NCI-H748 (cell line): ENCODE measurements around the gene CNNM4.

Experiments
- DNase-seq: peaks from one replicate; lab custom pipeline; 2025; ENCODE audit not compliant: unreplicated experiment; lab: John Stamatoyannopoulos, UW

Gene CNNM4

DNA sequence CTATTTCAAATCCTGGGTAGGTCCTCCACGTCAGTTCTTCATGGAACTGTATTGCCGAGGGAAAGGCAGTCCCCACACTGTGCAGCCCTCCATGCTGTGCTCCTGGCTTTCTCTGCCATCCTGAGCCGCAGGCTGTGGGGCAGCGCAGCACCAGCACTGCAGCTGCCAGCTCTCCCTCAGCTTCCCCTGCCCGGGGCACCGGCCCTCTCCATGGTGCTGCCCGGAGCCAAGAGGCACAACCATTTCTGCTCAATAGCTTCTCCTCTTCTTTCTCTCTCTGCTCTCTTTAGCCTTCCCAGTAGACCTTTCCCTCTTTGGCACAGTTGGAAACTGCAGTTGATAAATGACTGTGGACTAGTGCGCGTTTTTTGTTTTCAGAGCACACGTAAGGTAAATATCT lies 71.0 kb downstream of the CNNM4 start:
- no peak for DNase-seq

DNA sequence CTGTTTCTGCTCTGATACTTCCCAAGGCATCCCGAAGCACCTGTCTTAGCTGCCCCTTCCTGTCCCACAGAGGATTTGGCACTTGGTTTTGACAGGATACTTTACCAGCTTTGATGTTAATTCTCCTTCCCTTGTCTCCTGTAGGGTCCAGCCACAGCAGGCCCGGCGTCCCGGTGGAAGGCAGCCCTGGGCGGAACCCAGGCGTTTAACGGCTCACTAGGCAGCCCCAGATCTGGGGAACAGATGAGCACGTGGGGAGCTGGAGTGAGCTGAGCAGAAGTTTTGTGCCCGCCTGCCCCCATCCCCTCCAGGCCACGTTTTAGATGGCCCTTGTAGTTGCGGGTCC lies 71.7 kb downstream of the CNNM4 start:
- DNase-seq, result no peak

DNA sequence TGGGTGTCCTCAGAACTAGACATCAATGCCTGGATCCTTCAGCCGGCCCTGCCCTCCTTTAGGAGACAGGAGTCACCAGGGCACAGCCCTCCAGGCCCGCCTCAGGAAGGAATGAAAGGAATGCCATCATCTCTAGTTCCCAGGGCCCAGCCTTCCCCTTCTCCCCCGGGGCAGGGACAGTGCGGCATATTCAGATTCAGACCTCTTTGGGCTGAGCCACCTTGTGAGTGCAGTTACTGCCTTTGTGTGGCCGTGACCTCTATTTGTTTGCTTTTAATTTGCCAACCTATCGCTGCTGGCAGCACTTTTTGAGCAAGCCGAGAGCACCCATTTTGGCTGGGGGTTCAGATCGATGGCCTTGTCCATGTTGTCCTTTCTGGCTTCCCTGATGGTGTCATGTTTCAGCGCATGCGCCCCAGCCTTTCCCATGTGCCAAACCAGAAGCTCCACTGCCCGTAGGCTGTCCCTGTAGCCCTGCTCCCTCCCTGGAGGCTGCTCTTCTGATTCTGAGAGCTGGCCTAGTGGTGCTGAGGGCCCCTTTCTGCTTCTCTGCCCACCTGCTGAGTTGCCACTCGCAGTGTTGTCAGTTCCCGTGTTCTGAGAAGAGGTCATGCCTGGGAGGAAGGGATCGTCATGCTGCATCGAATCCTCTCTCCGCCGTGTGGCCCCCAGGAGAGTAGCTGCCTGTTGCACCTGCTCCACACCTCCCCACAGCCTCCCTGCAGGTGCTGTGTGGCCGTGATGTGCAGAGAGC lies 72.2 kb downstream of the CNNM4 start:
- peak; percentile 5 for DNase-seq

DNA sequence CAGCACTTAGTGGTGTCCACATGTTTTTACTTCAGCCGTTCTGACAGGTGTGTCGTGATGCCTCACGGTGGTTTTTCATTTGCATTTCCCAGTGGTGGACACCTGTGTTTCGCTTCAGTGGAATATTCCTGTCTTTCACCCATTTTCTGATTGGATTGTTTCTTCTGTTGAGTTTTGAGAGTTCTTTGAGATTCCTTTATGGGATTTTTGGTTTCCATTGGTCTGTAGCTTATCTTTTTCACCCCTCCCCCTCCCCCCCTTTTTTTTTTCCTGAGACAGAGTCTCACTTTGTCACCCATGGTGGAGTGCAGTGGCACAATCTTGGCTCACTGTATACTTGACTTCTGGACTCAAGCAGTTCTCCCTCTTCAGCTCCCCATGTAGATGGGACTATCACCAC lies 75.1 kb downstream of the CNNM4 start:
- DNase-seq, result no peak

DNA sequence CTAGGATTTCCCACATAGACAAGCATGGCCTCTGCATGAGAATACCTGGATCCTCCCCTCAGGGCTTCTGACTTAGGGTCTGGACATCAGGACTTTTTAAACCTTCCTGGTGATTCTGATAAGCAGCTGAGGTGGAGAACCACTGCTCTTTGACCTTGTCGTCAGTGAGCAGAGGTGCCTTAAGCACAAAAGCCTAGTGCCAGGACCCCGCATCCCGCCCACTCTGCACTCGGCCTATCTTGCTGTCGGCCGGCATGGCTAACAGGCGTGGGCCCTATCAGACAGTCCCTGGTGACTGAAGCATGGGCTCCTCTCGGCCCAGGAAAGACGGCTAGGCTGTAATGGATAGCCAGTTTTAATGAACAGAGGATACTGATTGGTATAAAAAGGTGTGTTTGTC lies 76.9 kb downstream of the CNNM4 start:
- no peak for DNase-seq

DNA sequence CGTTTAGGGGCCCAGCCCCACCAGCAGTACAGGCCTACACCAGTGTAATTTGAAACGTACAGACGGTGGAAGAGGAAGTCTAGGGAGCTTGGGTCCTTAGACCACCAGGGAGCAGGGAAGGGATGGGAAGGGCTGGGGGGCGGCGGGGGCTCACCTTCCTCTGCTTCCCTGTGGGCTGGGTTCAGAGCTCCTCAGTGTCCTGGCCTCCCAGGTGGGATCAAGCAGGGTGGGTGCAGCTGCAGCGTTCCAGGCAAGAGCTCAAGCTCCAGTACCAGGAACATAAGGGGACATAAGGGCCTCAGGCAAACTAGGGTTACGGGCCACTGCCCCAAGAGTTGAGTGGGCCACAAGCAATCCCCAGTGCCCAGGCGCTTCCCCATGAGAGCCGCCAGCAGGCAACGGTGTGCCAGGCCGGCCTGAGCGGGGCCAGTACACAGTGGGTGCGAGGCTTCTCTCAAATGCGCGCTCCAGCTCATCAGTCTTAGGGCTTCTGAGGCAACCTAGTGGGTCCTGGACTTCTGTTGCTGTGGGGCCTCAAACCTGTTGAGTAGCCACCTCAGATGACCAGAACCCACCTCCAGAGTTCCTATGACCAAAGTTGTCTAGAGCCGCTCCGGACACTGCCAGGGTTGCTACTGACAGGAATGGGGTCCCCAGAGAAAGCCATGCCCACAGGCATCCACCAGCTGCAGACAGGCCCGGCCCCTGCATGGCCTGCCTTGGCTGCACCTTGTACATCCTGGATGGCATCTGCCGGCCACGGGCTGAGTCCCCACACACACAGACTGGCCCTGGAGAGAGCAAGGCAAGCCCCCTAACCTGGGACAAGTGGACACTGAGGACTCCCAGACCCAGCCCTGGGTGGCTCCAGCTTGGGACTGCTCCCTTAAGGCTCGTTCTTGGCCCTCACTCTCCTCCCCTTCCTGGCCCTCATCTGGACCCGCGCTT lies 77.9 kb downstream of the CNNM4 start:
- DNase-seq, result no peak

DNA sequence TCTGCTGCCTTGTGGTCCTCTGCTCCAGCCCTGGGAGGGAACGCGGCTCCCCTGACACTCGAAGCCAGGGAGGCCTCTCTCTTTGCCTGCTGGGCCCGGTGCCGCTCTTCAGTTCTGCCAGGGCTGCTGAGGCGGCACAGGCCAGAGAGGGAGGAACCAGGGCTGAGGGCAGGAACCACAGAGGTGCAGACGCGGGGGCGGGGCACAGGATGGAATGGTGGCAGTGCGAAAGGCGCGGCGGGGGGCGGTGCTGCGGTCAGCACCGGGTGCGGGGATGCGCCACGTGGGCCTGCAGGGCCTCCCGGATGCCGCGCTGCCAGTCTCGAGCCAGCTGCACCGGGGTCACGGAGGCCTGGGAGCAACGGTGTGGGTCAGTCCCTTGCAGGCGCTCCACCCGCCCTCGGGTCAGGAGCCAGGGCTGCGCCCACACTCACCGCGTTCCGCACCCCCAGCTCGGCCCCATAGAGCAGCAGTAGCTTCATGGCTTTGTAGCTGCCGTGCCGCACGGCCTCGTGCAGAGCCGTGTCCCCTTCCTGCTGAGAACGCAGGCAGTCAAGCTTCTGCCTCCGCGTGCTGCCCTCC lies 78.7 kb downstream of the CNNM4 start:
- no peak for DNase-seq

DNA sequence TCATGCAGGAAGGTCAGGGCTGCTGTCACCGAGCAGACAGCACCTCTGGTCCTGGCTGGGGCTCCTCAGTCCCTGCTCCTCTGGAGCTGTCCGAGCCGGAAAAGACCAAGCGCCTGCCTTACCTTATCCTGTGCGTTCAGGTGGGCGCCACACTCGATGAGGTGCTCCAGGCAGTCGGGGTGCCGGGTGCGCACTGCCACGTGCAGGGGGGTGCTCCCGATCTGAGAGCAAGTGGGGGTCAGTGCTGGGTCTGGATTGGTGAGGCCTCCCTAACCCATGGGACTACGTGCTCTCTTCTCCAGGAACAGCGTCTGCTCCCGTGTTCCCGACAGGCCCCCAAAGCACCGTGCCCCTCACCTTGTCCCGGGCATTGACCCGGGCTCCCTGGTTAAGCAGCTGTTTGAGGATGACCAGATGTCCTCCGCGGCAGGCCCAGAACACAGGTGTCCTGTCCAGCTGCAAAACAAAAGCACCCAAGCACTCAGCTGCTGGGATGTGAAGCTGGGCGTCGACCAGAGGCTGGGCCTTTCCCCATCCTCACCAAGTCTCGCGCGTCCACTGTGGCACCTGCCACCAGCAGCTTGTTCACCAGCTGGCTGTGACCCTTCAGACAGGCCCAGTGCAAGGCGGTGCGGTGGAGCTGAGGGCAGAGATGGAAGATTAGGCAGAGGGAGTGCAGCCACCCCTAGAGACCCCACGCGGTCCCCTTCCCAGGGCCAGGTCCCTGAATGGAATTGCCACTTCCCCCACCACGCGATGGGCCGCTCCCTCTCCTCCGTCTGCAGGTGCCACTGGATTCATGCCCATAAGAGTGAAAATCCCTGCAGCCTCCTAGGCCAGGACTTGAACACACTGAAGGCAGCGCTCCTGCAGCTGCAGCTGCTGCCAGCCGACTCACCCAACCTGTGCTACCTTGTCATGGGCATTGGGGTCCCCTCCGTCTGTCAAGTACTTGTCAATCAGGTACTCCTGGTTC lies 79.5 kb downstream of the CNNM4 start:
- DNase-seq, result no peak

DNA sequence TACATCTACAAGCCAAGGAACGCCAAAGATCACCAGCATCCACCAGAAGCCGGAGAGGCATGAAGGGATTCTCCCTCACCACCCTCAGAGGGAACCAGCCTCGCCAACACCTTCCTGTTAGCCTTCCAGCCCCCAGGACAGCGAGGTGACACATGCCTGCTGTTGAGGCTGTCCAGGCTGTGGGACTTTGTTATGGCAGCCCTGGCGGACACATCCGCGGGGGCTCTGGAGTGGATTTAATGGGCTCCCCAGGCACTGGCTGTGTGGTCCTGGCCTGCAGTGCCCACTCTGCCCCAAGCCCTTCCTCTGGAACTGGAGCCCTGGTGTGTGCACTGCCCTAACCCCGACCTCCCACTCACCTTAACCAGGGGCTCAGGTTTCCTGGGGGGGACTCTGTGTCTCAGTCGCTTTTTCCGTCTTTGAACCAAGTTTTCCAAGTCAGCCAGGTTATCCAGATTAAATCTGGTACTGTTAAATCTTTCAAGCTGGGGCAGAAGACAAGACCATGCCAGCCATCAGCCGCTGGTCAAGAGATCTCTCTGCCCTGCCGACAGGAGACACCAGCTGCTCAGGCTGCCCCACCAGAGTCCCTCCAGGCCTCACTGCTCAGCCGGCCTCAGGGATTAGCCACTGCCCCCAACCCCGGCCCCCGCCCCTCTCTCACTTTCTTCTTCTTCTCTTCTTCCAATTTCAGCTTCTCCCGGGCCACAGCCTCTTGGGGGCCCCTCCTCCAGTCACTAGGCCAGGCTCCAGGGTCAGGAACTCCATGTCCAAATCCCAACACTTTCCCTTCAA lies 81.2 kb downstream of the CNNM4 start:
- DNase-seq, result no peak

DNA sequence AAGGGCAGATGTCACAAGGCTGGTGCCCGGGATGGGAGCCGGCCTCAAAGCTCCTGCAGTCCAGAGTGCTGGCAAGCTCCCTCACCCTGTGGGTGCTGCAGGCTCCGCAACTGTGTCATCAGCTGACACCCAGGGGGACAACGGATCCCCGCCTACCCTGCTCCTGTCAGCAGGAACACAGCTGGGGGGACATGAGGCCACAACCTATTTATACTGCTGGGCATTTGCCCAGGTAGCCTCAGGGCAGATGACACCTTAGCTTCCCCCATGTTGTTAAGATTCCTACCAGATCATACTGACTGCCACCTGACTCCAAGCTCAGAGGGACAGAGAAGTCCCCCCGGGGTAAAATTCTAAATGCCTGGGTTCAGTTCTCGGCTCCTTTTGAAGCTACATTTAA lies 81.9 kb downstream of the CNNM4 start:
- DNase-seq, result no peak

DNA sequence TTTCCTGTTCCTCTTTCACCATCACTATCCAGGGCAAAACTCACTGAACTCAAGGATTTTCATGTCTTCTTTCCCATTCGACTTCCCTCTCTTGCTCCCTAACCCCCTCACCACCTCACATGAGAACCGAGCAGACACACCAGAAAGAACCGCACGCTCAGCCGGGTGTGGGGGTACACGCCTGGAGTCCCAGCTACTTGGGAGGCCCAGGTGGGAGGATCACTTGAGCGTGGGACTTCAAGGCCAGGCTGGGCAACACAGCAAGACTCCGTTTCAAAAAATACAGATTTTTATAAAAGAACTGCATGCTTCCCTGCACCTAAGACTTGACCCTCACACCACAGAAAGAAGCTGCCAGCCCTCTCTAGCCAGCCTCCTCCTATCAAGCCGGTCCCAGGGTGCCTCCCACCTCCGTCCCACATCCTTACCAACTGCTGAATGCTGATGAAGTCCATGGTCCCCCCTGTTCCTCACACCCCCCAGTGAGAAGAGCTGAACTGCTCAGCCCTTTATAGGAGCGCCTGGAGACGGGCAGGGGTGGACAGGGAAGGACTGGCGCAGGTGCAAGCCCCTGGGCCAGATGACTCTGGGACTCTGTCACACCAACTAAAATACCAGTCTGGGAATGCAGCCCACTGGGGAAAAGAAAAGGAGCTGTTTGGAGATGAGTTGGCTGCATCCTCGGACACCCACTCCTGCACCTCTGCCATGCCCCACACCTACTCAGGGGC lies 83.0 kb downstream of the CNNM4 start, which contains the start of gene ANKRD23:
ANKRD23 (minus strand) TSS at position 484 of the 731 bp plus-strand sequence; CDS start at position 455, 29 bp downstream.
- DNase-seq, result no peak

DNA sequence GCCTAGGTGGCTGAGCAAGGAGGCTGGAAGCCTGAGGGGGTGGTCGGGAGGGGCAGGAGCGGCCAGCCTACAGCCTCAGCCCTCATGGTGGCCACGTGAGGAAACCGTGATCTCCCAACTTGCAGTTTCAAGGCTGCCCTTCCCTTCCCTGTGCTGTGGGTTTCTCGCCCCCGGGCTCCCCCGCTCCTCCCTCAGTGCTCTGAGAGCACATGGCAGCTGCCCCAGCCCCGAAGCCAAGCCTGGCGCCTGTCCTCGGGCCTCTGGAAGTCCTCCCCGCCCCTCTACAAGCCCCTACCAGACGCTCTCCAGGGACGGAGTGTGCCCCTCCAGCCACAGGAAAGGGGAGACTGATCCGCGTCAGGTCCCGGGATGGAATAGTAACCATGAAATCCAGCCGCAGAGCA lies 83.7 kb downstream of the CNNM4 start:
- DNase-seq, result no peak

DNA sequence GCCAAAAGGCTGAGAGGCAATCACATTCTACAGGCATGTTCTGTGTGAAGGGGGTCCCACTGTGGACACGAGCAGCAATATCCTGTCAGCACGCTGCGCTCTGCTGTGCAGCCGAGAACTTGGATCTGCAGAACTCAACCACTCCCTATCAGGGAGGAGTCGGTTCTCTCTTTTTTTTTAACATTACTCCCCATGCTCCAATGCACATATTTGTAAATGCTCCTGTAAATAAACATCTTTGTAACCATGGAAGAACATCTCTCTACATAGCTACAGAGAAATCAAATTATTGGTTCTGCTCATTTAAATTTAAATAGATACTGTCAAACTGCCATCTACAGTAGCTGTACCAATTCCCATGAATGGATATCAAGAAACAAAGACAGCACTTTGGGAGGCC lies 86.1 kb downstream of the CNNM4 start:
- DNase-seq, result no peak

DNA sequence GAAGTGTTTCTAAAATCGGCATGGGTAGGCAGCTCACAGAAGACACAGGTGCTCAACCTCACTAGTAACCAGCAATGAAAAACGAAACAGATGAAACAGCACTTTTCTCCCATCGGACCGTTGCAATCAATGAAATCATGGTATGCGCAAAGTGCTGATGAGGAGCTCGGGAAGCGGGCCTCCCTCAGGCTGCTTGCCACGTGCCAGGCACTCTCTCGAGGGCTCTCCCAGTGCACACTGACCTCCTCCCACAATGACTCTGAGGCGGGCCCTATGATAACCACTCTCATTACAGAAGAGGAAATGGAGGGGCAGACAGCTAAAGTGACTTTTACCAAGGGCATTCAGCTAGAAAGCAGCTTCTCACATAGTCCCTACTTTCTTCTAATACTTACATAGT lies 86.9 kb downstream of the CNNM4 start:
- no peak for DNase-seq

DNA sequence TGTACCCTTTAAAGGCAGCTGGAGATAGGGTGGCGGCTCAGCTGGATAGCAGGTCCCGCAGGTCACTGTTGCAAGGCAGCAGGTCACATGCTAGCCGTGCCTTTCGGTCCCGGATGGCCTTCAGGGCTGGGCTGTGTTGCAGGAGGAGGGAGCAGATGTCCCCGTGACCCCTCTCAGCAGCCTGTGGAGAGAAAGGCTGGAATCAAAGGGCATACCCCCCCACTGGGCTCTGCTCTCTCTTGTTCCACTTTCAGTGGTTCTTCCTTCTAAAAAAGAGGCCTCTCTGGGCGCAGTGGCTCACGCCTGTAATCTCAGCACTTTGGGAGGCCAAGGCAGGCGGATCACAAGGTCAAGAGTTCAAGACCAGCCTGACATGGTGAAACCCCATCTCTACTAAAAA lies 87.6 kb downstream of the CNNM4 start:
- DNase-seq, result no peak

DNA sequence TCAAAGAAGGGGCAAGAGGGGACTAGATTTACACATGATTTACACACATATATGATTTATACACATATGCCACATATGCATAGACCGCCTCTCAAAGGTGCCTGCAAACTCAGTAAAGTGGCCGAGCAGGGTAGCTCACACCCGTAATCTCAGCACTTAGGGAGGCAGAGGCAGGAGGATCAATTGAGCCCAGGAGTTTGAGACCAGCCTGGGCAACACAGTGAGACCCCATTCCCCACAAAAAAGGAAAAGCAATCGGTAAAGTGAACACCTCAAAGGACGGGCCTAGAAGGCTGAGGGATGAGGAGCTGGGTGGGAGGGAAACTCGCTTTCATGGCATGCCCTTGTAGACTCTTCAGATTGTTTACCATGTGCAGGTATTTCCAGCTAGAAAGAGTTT lies 92.0 kb downstream of the CNNM4 start:
- no peak for DNase-seq

DNA sequence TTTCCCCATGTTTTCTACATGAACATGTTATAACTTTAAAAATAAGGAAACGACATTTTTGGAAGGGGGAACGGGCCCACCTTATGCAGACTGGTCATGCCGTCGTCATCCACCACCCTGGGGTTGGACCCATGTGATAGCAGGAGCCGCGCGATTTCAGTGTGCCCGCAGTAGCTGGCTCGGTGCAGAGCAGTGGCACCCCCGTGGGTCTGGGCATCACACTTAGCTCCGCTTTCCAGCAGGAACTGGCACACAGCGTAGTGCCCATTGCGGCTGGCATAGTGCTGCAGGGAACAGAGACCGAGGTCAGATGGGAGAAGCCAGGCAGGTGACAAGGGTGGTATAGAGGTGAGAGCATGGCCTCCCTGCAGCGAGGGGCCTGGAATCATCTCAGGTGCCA lies 92.6 kb downstream of the CNNM4 start:
- DNase-seq, result no peak

DNA sequence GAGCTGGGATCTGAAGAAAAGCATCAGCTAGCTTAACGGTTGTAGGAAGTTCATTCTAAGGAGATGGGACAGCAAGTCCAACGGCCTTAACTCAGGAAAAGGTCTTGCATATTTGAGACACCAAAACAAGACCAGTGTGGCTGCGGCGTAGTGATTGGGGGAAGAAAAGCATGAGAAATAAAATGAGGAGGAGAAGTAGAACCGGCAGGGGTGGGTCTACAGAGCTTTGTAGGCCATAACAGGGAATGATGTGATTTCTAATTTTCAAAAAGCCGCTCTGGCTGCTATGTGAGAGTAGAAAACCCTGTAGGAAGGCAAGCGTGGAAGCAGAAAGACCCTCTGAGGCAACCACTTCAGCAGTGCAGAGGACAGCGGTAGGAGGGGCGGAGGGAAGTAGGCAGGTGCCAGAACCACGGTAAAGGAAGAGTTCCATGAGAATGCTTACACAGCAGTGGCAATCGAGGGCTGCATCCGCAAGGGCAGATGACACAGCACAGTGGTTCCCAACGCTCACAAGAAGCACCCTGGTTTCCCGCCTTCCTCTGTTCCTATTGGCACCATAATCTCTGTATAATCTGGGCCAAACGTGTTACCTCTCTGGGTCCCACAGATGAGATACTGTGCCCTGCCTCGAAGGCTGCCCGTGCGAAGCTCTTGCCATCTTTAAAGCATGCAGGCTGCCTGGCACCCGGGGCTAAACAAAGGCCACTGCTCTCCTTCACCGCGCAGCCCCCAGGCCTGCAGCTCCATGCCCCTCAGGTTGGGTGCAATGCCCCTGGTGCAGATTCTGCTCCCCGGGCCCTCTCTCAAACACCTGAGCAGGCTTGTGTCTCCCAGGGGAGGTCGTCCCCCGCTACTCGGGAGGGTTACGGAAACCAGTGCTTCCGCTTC lies 96.3 kb downstream of the CNNM4 start:
- DNase-seq, result peak; percentile 48
